LNCaP clone FGC (cell line): ENCODE data around the gene DMXL2.
"Not testable (repeated sequence)": the region's sequence is repeated elsewhere in the genome, so short reads cannot be mapped to it uniquely, and the experiment has no call there.

Experiments
- DNase-seq: peaks from one replicate; pipeline ENCODE4 v3.0.0-alpha.2; 2011; ENCODE audit warnings: low read depth
- H3K4me3 ChIP-seq: 2 replicates; pipeline ENCODE4 v1.5.1; 2011; ENCODE audit warnings: mild to moderate bottlenecking, low read depth, low read length, control low read depth
- CTCF ChIP-seq: IDR thresholded peaks from 2 replicates; pipeline ENCODE4 v1.5.1; 2012; ENCODE audit warnings: mild to moderate bottlenecking; ENCODE audit not compliant: control insufficient read depth, insufficient read depth; ENCODE audit errors: extremely low read depth

The DMXL2 gene

GRCh38 chr15:51661072-51661471 lies 38.5 kb upstream of the DMXL2 start:
- DNase-seq, result no peak
- TF ChIP-seq CTCF, result no peak
- H3K4me3 ChIP-seq, result no peak overlapping the region

GRCh38 chr15:51658664-51659063 lies 36.1 kb upstream of the DMXL2 start:
- H3K4me3 ChIP-seq, result no peak overlapping the region
- TF ChIP-seq CTCF, result no peak
- DNase-seq, result no peak

- not testable (repeated sequence) for DNase-seq, H3K4me3 ChIP-seq
These were observed 33.0 kb upstream of the DMXL2 start for GRCh38 chr15:51655401-51656057.

GRCh38 chr15:51652084-51652668 lies 29.6 kb upstream of the DMXL2 start:
- TF ChIP-seq CTCF, result no peak
- no peak for DNase-seq
- no peak overlapping the region for H3K4me3 ChIP-seq

GRCh38 chr15:51649659-51650521 lies 27.3 kb upstream of the DMXL2 start:
- peak; percentile 75 for DNase-seq
- peak; percentile 82 for TF ChIP-seq CTCF
- no peak overlapping the region for H3K4me3 ChIP-seq

- not testable (repeated sequence) for DNase-seq, H3K4me3 ChIP-seq
These were observed 26.1 kb upstream of the DMXL2 start for GRCh38 chr15:51648643-51649042.

GRCh38 chr15:51648101-51648500 lies 25.5 kb upstream of the DMXL2 start:
- H3K4me3 ChIP-seq, DNase-seq: not testable (repeated sequence)

GRCh38 chr15:51647128-51647562 lies 24.6 kb upstream of the DMXL2 start:
- TF ChIP-seq CTCF, result no peak
- H3K4me3 ChIP-seq, result no peak overlapping the region
- DNase-seq, result no peak
